ENCODE results near the gene ALG14.

ALG14 gene

DNA sequence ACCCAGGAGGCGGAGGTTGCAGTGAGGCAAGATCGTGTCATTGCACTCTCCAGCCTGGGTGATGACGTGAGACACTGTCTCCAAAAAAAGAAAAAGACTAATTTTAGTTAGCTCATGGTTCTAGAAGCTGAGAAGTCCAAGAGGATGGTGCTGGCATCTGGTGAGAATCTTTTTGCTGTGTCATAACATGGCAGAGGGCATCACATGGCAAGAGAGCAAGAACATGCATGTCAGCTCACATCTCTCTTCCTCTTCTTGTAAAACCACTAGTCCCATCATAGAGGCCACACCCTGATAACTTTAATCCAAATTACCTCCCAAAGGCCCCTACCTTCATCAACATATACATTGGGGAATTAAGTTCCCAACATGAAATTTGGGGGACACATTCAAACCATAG is 132.0 kb downstream of the ALG14 start:
- TF ChIP-seq, protein P1, sequence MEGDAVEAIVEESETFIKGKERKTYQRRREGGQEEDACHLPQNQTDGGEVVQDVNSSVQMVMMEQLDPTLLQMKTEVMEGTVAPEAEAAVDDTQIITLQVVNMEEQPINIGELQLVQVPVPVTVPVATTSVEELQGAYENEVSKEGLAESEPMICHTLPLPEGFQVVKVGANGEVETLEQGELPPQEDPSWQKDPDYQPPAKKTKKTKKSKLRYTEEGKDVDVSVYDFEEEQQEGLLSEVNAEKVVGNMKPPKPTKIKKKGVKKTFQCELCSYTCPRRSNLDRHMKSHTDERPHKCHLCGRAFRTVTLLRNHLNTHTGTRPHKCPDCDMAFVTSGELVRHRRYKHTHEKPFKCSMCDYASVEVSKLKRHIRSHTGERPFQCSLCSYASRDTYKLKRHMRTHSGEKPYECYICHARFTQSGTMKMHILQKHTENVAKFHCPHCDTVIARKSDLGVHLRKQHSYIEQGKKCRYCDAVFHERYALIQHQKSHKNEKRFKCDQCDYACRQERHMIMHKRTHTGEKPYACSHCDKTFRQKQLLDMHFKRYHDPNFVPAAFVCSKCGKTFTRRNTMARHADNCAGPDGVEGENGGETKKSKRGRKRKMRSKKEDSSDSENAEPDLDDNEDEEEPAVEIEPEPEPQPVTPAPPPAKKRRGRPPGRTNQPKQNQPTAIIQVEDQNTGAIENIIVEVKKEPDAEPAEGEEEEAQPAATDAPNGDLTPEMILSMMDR (IDR thresholded peaks at IDR 0.05; ENCODE audit: control insufficient read depth, extremely low read depth, insufficient read depth) = no peak
- no peak overlapping the region for H3K4me3 ChIP-seq (ENCODE audit: low read depth, low read length)
- no peak for DNase-seq (ENCODE audit: low read depth)

DNA sequence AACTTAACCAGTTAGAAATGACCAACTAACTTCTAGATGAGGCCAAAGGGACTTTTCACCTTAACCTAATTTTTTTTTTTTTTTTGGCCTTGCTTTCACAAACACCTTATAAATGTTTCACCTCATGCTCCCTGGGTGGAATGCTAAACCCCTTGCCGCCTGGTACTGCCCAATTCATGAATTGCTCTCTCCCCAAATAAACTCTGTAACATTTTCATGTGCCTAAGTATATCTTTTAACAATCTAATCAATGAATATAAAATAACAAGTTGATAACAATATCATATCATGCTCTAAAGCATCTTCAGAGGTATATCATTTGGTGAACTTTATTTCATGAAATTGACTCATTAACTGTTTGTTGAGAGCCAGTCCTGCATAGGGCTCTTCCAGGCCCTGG is 134.9 kb downstream of the ALG14 start:
- DNase-seq (ENCODE audit: low read depth) = no peak
- TF ChIP-seq, protein P1 (IDR thresholded peaks at IDR 0.05; ENCODE audit: control insufficient read depth, extremely low read depth, insufficient read depth) = no peak

DNA sequence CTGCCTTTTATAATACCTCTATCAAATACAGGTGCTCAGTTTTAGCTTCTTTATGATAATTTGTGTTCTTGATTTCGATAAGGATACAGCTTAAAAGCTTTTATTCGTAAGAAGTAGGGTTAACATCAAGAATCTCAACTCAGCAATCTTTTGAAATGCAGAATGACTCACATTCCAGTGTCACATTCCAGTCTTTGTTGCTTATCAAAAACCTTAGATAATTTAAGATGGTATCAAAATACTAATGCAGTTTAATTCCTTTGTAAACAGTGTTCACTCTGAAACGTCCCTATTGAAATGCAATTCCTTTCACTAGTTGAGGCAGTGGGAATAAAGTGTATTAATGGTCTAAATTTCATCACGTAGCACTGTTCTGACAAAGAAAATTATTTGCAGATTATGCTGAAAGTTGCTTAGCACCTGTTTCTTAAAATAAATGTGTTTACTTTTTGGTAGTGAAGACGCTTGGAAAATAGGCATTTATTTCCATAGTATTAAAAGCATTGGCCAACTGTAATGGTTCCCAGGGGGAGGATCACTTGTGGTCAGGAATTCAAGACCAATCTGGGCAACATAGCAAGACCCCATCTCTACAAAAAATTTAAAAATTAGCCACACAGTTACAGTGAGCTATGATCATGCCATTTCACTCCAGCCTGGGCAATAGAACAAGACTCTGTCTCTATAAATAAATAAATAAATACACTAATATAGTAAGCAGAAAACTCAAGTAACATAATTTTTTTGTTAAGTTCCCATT is 135.7 kb downstream of the ALG14 start:
- TF ChIP-seq, protein P1 (IDR thresholded peaks at IDR 0.05; ENCODE audit: control insufficient read depth, extremely low read depth, insufficient read depth) = no peak
- no peak for DNase-seq (ENCODE audit: low read depth)
- H3K4me3 ChIP-seq (ENCODE audit: low read depth, low read length) = no peak overlapping the region

More for the DNA sequence above, 134.9 kb downstream of the ALG14 start:
- H3K4me3 ChIP-seq (ENCODE audit: low read depth, low read length) = no peak overlapping the region

DNA sequence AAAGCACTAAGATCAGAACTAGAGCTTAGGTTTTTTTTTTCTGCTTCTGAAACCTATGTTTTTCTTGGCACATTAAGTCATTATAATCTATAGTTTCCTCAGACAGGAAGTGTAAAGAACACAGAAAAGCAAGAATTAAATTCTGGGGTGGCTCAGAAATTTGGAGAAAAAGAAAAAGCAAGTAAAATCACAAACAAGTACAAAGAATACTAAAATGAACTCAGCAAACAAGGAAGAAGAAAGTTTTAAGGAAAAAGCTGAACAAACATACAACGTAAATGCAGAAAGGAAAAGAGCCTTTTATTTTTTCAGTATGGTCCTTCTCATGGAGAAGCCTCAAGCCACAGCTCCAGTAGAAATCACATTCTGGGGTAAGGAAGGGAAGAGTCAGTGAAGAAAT is 137.3 kb downstream of the ALG14 start:
- TF ChIP-seq, protein P1 (IDR thresholded peaks at IDR 0.05; ENCODE audit: control insufficient read depth, extremely low read depth, insufficient read depth) = no peak
- no peak for DNase-seq (ENCODE audit: low read depth)

DNA sequence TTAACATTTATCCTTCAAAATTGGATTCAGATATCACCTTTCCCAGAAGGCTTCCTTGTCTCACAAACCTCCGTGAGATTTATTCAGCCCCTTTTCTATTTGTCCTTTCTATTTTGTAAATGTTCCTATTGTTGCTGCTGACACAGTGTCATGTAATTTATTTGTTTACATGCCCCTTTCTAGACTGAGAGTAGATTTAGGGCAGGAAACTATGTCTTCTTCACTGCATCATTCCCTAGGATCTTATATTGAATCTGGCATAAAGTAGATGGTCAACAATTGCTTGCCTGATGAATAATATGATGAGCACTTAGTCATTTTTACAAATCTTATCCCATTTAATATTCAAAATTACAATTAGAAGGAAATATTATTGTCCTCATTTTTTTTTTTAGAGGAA is 137.7 kb downstream of the ALG14 start:
- H3K4me3 ChIP-seq (ENCODE audit: low read depth, low read length) = no peak overlapping the region
- DNase-seq (ENCODE audit: low read depth) = no peak
- TF ChIP-seq, protein P1 (IDR thresholded peaks at IDR 0.05; ENCODE audit: control insufficient read depth, extremely low read depth, insufficient read depth) = no peak

More for the DNA sequence above, 137.3 kb downstream of the ALG14 start:
- no peak overlapping the region for H3K4me3 ChIP-seq (ENCODE audit: low read depth, low read length)

DNA sequence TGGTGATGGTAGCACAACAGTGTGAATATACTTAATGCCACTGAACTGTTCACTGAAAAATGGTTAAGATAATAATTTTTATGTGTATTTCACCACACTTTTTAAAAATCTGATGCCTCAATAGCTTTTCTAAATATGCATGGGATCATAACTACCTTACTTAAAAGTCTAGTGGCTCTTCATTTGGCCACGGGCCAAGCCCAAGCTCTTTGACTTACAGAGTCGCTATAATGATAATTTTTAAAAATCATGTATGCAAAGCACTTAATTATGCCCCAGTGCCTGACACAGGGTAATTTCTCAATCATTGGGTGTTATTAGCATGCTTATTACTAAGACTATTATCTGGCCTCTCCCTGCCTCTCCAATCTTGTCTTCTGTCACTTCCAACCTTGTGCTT is 138.2 kb downstream of the ALG14 start:
- H3K4me3 ChIP-seq (ENCODE audit: low read depth, low read length) = no peak overlapping the region
- no peak for DNase-seq (ENCODE audit: low read depth)
- TF ChIP-seq, protein P1 (IDR thresholded peaks at IDR 0.05; ENCODE audit: control insufficient read depth, extremely low read depth, insufficient read depth) = no peak

Data from LNCaP clone FGC (cell line).